Measurements from ENCODE around the gene CLEC20A.

CLEC20A gene

DNA sequence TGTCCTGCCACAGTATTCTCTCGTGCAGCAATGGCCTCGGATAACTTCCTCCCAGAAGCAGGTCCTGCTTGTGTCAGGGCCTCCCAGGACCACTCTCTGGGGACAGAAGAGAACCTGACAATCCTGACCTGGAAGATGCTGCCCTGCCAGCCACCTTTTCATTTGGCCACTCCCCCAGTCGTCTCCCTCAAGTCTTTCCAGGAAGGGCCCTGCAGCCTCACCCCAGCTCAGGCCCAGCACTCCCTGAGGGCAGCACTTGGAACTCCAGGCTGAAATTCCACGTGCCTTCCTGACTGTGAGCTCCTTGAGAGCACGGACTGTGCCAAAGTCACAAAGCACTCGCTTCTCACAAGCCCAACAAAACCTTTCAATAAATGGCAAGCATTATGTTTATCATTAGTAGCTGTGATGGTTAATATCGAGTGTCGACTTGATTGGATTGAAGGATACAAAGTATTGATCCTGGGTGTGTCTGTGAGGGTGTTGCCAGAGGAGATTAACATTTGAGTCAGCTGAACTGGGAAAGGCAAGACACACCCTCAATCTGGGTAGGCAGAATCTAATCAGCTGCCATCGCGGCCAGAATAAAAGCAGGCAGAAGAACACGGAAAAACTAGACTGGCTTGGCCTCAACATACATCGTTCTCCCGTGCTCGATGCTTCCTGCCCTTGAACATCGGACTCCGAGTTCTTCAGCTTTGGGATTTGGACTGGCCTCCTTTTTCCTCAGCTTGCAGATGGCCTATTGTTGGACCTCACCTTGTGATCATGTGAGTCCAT, 2.3 kb upstream of the CLEC20A start:
- DNase-seq, result no peak

DNA sequence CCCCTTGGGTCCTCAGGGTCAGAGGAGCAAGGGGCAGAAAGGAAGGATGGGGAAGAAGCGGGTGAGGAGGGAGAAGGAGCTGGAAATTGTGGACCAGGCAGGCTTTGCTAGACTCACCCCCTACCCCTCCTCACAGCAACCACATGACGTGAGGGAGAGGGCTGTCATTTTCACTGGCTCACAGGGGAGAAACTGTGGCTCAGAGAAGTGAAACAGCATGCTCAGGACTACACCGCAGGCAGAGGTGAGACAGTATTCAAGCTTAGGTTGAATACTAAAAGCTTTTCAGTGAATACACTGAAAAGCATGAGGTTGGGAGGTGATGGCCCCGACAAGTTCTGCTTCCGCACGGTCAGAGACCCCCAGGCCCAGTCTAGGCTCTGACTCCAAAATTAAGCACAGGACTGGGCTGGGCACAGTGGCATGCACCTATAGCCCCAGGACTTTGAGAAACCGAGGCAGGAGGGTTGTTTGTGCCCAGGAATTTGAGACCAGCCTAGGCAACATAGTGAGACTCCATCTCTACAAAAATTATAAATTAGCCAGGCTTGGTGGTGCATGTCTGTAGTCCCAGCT, 1.2 kb upstream of the CLEC20A start:
- no peak for DNase-seq

DNA sequence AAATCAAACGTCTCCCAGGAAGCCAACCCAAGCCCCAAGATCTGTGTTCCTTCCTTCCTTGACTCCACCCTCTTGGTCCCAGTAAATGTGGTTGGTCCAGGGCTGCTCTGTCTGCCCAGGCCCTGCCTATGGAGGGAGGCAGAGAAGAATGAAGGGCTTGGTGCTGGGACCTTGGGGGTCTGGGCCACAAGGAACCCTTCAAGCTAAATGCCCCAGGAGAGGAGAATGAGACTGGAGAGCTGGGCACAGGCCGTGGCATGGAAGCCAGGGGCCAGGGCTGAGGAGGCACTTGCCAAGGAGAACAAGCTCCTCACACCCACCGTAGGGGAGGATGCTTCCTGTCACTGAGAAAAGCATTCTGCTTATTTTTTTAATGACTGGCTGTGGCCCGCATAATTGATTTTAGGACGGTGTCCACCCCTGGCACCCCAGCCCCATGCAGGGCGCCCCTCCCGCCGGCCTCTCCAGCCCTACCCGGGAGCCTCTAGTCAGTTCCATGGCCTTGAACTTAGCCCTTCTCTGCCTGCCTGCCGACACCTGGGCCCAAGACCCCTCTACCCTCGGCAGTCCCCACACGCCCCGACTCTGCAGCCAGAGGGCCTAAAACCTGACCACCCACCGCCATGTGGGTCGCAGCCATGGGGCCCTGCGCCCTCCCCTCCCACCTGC, 889 bp downstream of the CLEC20A start:
- no peak for DNase-seq

DNA sequence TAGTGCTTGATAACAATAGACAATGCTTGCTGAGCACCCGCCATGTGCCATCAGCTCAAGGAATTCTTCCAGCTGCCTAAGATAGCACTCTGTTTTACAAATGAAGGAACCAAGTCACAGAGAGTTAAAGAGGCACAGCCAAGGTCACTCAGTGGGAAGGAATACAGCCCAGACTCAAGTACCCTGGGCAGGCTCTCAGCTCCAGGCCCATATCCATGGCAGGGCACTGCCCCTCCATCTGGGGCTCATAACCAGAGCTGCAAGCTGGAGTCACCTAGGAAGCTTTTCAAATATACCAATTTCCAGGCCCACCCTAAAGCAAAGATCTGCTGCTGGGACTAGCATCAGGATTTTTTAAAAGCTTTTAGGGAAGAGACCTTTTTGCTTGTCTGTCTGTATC, 1.6 kb downstream of the CLEC20A start:
- DNase-seq, result no peak

DNA sequence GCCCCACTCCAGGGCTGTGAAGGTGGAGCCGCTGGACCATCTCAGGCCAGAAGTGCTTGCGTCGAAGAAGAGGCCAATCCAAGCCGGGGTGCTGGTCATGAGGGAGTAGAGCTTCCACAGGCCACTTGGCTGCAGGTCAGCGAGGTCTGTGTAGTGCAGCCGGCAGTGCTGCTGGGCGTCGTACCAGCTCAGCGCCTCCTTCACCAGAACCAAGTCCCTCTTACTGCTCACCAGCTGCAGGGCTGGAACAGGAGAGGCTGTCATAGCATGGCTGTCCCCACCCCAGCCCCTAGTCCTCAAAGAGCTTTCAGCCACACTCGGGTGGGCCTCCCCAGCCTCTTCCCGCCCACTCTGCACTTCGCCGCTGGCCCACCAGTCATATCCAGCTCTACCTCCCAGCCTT, 2.2 kb downstream of the CLEC20A start:
- no peak for DNase-seq

DNA sequence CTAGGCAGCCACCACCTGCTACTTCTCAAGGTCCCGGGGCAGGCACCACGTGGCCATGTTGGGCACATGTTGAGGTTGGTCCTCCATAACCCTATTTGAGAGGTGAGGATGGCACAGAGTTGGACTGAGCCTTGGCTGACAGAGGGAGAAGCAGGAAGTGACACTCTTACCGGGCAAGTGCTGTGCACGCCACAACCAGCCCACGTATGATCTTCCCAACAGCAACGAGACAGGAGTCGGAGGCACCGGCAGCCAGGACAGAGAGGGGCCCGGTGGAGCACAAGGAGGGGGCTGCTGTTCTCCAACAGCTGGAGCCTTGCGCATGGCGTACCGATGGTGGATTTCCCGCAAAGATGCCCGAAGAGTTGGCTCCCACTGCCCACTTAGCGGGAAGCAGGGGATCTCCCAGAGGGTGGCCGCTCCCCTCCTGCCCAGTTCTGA, 3.4 kb downstream of the CLEC20A start:
- DNase-seq, result no peak

DNA sequence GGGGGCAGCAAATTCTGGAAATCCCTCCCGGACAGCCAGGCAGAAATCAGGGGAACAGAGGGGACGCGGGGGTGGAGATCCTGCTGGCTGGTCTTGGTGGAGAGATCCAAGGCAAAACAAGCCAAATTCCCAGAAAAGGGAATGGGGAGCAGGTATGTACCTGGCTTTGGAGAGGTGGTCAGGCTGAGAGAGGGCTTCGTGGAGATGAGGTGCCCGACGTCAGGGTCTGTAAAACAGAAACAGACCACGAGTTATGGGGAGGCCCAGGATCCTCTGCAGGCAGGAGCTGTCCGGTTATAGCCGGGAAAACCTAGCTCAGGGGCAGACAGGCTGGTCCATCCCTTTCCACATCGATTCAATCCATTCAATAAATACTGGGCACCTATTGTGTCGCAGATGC, 4.4 kb downstream of the CLEC20A start:
- no peak for DNase-seq

DNA sequence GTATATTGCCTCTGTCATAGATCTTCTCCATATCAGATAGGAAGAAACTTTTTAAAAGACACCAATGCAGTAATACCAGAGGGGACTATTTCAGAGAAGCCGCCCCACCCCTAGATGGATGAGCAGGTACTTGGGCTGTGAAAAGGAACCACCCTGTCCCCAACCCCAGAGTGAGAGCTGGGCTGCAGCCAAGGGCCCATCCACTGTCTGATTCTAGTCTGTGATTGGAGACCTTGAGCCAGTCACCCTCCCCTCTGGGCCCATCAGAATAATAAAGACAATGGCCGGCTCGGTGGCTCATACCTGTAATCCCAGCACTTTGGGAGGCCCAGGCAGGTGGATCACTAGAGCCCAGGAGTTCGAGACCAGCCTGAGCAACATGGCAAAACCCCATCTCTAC, 5.0 kb downstream of the CLEC20A start:
- DNase-seq, result no peak

DNA sequence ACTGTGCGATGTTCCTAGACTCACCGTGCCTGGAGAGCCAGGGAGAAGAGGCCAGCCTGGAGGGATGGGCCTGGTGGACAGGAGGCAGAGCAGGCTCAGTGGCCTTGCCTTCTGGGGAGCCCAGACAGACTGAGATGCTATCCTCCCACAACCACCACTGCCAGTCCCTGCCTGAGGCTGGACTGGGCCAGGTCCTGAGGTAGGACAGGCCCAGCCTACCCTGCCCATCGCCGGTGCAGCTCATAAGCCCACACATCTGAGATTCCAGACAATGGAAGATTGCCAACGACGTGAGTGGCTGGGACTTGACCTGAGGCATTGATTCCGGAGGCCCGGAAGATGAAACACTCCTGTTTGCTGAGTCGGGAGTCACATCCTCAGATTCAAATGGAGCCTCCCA, 5.8 kb downstream of the CLEC20A start:
- no peak for DNase-seq

DNA sequence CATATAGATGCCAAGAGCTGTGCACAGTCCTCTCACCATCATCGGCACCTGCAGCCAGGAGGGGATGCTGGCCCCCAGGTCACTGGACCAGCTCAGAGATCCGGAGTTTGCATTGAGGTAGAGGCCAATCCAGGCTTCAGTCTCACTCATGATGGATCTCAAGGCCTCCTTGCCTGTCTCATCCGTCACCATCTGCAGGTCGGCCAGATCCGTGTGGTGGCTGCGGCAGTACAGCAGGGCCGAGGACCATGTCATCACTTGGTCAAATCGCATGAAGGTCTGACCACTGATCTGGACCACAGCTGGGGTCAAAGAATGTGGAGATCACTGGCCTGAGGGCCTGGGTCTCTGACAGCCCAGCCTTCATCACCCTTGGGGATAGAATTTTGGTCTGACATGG, 6.6 kb downstream of the CLEC20A start:
- DNase-seq, result no peak

DNA sequence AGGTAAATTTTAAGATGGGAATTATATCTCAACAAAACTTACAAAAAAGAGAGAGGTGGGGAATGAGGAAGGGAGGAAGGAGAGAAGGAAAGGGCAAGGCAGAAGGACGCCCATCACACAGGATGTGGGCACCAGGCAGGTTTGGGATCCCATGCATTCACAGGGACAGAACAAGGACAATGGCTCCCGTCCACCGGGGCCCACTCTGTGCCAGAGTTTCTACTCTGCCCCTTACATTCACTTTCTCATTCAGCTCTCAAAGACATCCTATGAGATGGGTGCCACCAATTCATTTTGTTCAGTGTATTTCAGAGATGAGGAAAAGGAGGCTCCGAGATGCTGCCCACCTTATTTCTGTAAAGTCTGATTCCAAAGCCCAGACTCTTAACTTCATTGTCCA, 7.4 kb downstream of the CLEC20A start:
- DNase-seq, result no peak

DNA sequence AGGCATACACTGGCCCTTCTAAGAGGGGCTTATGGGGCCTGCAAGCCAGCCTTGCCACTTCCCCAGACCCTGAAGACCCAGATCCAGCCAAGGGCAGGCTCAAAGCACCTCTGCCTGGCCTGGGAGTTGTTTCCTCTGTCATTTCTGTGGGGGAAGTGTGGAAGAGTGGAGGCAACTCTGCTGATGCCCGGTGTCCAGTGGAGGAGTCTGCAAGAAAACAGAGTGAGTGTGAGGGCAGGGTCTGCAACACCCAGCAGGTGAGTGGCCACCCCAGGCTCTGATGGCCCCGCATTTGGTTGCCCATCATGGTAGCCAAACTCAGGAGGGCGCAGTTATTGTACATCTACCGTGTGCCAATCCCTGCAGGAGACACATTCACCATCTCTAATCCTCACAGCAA, 8.4 kb downstream of the CLEC20A start:
- no peak for DNase-seq

DNA sequence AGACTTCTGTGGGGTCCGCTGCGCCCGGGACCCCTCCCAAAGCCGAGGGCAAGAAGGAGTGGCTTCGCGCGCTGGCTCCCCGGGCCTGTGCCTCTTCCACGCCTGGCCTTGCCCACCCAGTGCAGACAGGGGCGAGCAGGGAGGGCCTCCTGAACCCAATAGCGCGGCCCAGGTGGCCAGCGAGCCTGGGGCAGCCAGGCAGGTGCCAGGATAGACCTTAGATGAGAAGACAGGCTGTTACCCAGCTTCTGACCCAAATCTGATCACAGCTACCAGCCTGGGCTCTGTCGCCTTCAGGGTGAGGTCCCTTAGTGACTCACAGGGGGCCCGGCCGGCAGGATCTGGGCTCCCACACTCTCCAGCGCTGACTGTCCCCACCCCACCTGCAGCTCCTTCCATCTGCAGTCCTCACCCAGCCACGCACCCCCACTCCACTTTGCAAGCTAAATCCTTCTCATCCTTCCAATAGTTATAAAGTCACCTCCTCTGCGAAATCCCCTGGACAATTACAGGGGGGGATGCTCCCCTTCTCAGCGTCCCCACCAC, 9.6 kb downstream of the CLEC20A start:
- DNase-seq, result no peak

DNA sequence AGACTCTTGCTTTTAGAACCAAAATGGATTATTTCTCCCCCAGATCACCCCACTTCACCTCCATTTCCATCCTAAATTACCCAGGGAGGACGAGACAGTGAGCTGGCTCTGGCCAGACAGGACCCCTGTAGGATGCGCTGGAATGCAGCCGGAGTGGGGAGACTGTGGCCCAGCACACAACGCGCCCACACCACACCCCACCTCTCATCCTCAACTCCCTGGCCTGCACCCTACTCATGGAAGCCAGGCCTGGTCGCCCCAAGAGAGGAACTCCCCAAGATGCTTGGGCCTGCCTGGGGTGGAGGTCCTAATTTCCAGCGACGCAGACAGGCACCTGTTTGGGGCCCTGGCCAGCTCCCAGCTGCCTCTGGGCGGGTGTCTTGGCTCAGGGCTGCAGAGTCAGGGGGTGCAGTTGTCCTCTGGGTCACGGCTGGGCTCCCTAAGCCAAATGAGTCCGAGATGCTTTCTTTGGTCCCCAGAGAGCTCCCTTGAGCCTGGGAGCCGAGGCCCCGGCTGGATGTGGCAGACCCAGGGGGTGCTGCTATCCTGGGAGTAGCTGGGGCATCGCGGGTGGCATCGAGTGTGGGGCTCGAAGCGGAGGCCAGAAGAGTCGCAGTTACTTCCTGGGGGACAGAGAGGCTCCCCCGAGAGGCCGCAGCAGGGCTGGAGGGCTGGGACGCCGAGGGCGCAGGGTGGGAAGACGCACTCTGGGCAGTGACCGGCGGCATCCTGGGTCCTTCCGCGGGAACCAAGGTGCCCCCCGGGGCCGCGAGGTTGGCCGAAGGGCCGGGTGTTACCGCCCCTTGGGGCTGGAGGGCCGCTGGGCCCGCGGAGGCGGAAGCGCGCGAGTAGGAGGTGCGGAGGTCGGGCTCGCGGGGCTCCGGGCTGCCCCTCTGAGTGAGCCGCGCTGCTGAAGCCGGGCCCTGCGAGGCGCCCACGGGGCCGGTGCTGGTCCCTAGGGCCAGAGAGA, 10.4 kb downstream of the CLEC20A start:
- DNase-seq, result no peak

DNA sequence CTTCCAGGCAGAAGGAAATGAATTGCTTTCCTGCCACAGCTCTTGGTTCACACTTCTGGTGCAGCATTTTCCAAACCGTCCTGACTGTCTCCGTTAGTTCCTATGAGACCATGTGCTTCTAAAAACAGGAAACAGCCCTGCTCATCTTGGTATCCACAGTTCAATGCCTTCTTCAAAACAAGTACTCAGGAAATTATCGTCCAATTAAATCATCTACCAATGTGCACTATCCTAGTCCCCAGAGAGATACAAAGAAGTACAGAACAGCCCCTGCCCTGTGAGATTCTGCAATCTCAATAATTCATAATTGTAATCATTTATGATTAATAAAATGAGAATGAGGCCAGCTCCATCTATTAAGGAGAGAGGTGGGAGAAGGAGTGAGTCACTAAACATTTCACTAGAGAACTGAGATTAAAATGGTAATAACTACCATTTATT, 11.2 kb downstream of the CLEC20A start:
- DNase-seq, result no peak

DNA sequence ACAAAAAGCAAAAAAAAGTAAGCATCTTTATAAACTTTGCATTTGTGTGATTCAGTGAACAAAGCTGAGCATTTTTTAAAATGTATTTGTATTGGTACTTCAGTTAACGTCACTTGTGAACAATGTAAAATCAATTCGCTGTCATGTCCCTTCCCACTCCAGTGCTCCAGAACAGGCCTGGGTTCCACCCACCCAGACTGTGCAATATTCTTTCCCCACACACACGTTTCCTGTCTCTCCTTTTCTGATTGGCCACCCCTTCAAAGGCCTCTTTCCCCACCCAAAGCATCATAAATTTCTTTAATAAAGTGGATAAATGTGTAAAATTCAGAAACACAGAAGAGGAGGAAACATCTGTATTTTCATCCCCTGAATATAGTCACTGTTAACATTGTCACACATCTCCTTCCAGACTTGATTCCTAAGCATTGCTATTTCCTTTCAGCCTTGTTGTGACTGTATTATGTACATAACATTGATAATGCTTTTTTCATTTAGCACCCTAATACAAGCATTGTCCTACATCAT, 12.0 kb downstream of the CLEC20A start:
- DNase-seq, result no peak

DNA sequence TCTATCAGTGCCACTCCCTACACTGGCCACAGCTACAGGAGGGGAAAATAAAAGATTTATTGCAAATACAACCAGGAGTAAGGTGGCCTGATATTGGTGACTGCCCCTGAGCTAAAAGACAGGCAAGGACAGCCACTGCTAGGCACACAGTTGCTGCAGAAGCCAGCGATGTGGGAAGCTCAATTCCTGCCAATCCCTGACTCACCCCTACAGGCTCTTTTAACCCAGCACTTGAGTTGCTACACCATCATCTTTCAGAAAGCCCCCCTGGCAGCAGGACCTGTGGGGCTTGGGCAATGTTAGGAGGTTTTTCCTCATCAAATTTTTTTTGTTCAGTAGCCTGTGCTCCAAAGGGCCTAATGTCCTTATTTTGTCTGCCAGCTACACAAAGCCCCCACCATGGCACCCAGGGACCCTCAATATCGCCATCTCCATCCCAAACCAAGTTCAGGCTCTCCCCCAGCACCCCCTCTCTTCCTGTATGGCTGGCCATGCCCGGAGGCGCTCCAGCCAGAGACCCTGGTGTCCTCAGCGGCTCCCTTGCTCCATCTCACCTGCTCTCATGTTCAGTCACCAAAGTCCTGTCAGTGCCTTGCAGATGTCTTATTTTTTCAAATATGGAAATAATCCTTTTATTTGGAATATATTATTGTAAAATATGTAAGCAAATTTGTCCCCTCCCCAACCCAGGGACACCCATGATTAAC, 13.4 kb downstream of the CLEC20A start:
- no peak for DNase-seq

DNA sequence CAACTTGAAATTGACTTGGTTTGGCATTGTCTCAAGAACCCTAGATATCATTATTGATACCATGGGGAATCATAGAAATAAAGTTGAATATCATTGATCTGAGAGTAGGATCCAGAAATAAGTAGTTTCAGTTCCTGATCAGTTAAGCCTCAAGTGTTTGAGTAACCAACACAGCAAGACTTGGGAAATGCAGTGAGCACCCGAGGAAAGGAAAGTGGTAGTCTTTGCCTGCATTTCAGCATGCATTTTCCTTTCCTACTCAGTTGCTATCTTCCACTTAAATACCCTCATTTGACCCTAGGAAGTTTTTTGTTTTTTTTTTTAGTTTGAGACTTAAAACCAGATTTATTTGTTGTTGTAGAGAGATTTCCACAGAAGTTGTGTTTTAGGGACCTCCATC, 18.9 kb downstream of the CLEC20A start:
- no peak for DNase-seq

DNA sequence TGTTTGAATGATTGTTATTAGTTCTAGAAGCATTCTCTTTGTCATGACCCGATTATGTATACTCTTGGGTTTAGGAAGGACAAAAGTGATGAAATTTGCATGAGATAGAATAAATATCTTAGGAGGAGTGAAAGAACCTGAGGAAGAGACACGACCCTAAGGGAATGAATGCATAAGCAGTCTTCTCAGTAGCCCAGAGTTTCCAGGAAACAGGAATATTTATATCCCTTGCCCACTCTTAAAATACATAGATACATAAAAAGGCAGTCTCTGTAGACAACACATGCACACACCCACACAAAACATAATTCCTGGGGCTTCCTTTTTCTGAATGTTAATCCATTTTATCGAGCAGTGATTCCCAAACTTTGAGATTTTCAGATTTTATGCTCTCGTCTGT, 19.4 kb downstream of the CLEC20A start:
- no peak for DNase-seq

DNA sequence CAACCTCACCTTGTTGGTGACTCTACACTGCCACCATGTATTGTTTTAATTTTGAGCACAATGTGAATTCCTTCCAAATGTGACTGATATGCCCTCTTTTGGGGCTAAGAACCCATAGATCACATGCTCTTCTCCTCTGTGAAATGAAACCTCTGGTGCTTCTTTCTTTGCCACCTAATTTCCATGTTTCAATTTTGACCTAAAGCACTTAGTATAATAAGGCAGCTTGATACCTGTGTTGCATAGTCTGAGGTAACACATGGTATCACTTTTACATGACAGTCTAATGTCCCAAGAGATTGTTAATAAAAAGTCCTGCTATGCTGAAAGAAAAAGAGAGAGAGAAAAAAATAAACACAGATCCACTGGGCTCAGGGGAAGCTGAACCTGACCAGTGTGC, 24.2 kb downstream of the CLEC20A start:
- no peak for DNase-seq

DNA sequence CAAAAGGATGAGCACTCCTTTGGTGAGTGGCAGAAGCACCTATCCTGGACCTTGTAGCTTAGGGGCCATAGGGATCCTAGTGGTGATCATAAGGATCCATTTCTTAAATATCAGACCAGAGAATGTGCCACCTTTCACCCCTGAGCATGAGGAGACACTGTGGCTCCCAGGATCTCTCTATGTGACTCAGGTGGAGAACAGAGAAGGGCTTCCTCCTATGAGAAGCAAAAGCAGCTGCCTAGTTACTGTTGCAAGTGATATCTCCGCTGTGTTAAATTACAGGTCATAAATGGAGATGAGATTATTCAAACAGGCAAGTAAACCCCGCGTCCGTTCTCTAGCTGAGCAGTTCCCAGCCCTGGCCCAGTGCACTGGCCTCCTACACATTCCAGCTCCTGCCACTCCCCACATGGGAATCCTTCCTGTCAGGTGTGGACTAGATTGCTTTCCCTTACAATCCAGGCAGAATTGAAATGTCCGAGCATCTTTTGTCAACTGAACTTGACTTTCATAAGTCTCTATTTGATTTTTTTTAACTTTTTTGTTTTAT, 26.3 kb downstream of the CLEC20A start:
- DNase-seq, result no peak

DNA sequence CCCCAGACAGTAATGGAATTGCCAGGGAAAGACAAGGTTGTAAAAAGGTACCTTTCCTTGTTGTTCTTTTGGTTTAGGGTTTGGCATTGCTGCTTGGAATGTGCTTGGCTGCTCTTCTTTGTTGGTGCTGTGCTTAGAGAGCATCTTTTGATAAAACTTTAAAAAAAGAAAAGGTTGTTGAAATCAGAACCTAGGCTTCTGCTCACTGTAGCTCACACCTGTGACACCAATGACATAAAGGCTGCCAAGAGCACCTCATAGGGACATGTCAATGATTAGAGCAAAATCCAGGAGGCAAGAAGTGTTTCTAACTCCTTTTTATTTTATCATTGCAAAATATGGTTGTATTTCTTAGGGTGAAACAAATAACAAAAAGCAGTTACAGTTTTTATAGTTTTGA, 28.9 kb downstream of the CLEC20A start:
- no peak for DNase-seq
